Gastroesophageal sphincter (tissue), 3 donors: ENCODE data around the gene ST8SIA6.

Experiments used
- EP300 ChIP-seq: sonication (generic); formaldehyde crosslinking; IDR thresholded peaks from one replicate; pipeline ENCODE4 v1.6.1; 2017; ENCODE audit warnings: antibody characterized with exemption, mild to moderate bottlenecking
- POLR2A ChIP-seq, 2 donors: fragments of 450-650 bp; IDR thresholded peaks; one replicate each; pipeline ENCODE4 v1.6.1; 2017; ENCODE audit warnings: antibody characterized with exemption in 2 of 2, mild to moderate bottlenecking in 2 of 2, moderate library complexity in 1 of 2
- POLR2AphosphoS5 ChIP-seq: sonication (generic); formaldehyde crosslinking; IDR thresholded peaks from one replicate; pipeline ENCODE4 v1.6.1; 2017; ENCODE audit warnings: antibody characterized with exemption
- TF ChIP-seq, protein P1 (sequence below), 4 experiments: fragments of 200-600 bp in 2 of 4; fragments of 450-650 bp in 2 of 4; sonication (generic) in 1 of 4; IDR thresholded peaks; one replicate each; pipeline ENCODE4 v1.5.1; 2017 to 2019; ENCODE audit warnings: antibody characterized with exemption in 4 of 4, mild to moderate bottlenecking in 2 of 4, moderate library complexity in 2 of 4

DNA sequence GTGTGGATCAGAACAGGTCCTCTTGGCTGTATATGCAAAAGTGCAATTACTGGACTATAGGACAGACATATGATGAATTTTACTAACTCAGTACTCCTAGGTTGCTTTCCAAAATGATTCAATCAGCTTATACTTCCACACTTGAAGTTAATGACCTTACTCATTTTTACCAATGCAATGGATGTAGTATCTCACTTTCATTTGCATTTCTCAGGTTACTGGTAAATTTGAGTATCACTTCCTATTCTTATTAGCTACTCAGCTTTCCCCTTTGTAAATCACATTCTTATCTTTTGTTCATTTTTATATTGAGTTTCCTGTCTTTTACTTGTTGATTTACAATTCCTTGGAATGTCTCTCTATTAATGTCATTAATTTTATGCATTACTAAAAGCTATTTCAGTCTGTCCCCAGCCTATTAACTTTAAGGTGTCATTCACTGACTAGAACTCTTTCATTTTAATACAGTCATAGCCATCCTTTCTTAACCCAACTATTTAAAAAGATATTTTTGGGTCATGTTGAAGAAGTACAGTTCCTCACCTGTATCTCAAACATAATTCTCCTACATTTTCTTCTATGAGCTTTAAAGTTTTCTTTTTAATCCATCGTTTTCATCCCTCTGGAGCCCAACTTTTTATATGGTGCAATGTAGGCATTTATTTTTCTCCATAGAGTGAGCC is 137.8 kb downstream of the ST8SIA6 start:
- TF ChIP-seq, protein P1, sequence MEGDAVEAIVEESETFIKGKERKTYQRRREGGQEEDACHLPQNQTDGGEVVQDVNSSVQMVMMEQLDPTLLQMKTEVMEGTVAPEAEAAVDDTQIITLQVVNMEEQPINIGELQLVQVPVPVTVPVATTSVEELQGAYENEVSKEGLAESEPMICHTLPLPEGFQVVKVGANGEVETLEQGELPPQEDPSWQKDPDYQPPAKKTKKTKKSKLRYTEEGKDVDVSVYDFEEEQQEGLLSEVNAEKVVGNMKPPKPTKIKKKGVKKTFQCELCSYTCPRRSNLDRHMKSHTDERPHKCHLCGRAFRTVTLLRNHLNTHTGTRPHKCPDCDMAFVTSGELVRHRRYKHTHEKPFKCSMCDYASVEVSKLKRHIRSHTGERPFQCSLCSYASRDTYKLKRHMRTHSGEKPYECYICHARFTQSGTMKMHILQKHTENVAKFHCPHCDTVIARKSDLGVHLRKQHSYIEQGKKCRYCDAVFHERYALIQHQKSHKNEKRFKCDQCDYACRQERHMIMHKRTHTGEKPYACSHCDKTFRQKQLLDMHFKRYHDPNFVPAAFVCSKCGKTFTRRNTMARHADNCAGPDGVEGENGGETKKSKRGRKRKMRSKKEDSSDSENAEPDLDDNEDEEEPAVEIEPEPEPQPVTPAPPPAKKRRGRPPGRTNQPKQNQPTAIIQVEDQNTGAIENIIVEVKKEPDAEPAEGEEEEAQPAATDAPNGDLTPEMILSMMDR (IDR thresholded peaks at IDR 0.05) = no peak
- TF ChIP-seq POLR2AphosphoS5 = no peak
- TF ChIP-seq POLR2A (IDR thresholded peaks at IDR 0.05) = no peak
- TF ChIP-seq EP300 = no peak
